Mesenchymal stem cell (in vitro differentiated cells and primary cell): ENCODE results near the gene MIF4GD.

Source experiments
- DNase-seq: peaks from one replicate; pipeline ENCODE4 v3.0.0-alpha.2; 2013
- H2AFZ ChIP-seq: one replicate; pipeline ENCODE4 v1.6.1; 2013; ENCODE audit warnings: low read depth, mild to moderate bottlenecking, control low read depth, inconsistent platforms, low read length, moderate library complexity
- H2AK5ac ChIP-seq: 2 replicates; pipeline ENCODE4 v1.6.1; 2013; ENCODE audit warnings: low read length, moderate library complexity, mild to moderate bottlenecking, inconsistent platforms; ENCODE audit not compliant: severe bottlenecking
- H2BK120ac ChIP-seq: one replicate; pipeline ENCODE4 v1.6.1; 2013; ENCODE audit warnings: low read depth, mild to moderate bottlenecking, inconsistent platforms, low read length, moderate library complexity
- H2BK12ac ChIP-seq, 2 experiments: one replicate each; pipeline ENCODE4 v1.6.1; 2013; ENCODE audit warnings: inconsistent platforms in 2 of 2, low read length in 2 of 2, mild to moderate bottlenecking in 2 of 2, moderate library complexity in 2 of 2, control low read depth in 1 of 2
- H2BK15ac ChIP-seq: one replicate; pipeline ENCODE4 v1.6.1; 2013; ENCODE audit warnings: mild to moderate bottlenecking, low read depth, inconsistent platforms; ENCODE audit not compliant: poor library complexity, severe bottlenecking
- H2BK5ac ChIP-seq: 2 replicates; pipeline ENCODE4 v1.6.1; 2013; ENCODE audit warnings: low read depth, mild to moderate bottlenecking, low read length, control low read depth, inconsistent platforms; ENCODE audit not compliant: poor library complexity, severe bottlenecking
- H3K14ac ChIP-seq, 2 experiments: one replicate each; pipeline ENCODE4 v1.6.1; 2013; ENCODE audit warnings: inconsistent platforms in 2 of 2, low read length in 2 of 2, control low read depth in 1 of 2, mild to moderate bottlenecking in 1 of 2, moderate library complexity in 1 of 2
- H3K18ac ChIP-seq, 2 experiments: one replicate each; pipeline ENCODE4 v1.6.1; 2013; ENCODE audit warnings: inconsistent platforms in 2 of 2, low read length in 2 of 2, control low read depth in 1 of 2, low read depth in 1 of 2, mild to moderate bottlenecking in 1 of 2
- H3K23ac ChIP-seq, 2 experiments: one replicate each; pipeline ENCODE4 v1.6.1; 2013; ENCODE audit warnings: inconsistent platforms in 2 of 2, low read length in 2 of 2, mild to moderate bottlenecking in 2 of 2, moderate library complexity in 2 of 2, control low read depth in 1 of 2
- H3K27ac ChIP-seq: 2 replicates; pipeline ENCODE4 v1.5.1; 2013; ENCODE audit warnings: mild to moderate bottlenecking, moderate library complexity, low read length, control low read depth, inconsistent platforms; ENCODE audit not compliant: poor library complexity, severe bottlenecking
- H3K27me3 ChIP-seq, 2 experiments: 2 replicates each; pipeline versions ENCODE4 v1.6.1 to v1.7.0; 2013; ENCODE audit warnings: low read length in 2 of 2, mild to moderate bottlenecking in 2 of 2, moderate library complexity in 2 of 2, control low read depth in 1 of 2, inconsistent platforms in 1 of 2; ENCODE audit not compliant: control insufficient read depth in 1 of 2, insufficient read depth in 1 of 2
- H3K36me3 ChIP-seq, 2 experiments: 2 replicates each; pipeline versions ENCODE4 v1.6.1 to v1.7.0; 2013; ENCODE audit warnings: low read length in 2 of 2, control low read depth in 1 of 2, inconsistent platforms in 1 of 2, low read depth in 1 of 2, mild to moderate bottlenecking in 1 of 2; ENCODE audit not compliant: insufficient read depth in 2 of 2, control insufficient read depth in 1 of 2
- H3K4ac ChIP-seq, 2 experiments: one replicate each; pipeline ENCODE4 v1.6.1; 2013; ENCODE audit warnings: inconsistent platforms in 2 of 2, low read length in 2 of 2, mild to moderate bottlenecking in 2 of 2, moderate library complexity in 2 of 2, control low read depth in 1 of 2, low read depth in 1 of 2
- H3K4me1 ChIP-seq: 2 replicates; pipeline ENCODE4 v1.6.1; 2013; ENCODE audit warnings: low read depth, low read length, control low read depth; ENCODE audit not compliant: control insufficient read depth, insufficient read depth
- H3K4me2 ChIP-seq: 2 replicates; pipeline ENCODE4 v1.6.1; 2013; ENCODE audit warnings: low read length, mild to moderate bottlenecking, inconsistent platforms; ENCODE audit not compliant: poor library complexity, severe bottlenecking
- H3K4me3 ChIP-seq, 2 experiments: 2 replicates each; pipeline versions ENCODE4 v1.5.1 to v1.7.0; 2013; ENCODE audit warnings: low read length in 2 of 2, mild to moderate bottlenecking in 2 of 2, control low read depth in 1 of 2, low read depth in 1 of 2; ENCODE audit not compliant: insufficient read depth in 1 of 2
- H3K79me1 ChIP-seq: replicated peaks from 2 replicates; pipeline ENCODE4 v1.6.1; 2013; ENCODE audit warnings: mild to moderate bottlenecking, control low read depth, low read length, inconsistent platforms; ENCODE audit not compliant: poor library complexity, severe bottlenecking
- H3K9ac ChIP-seq: 2 replicates; pipeline ENCODE4 v1.7.0; 2013; ENCODE audit warnings: mild to moderate bottlenecking, low read length, moderate library complexity
- H3K9me3 ChIP-seq: 2 replicates; pipeline ENCODE4 v1.7.0; 2013; ENCODE audit warnings: mild to moderate bottlenecking, low read length; ENCODE audit not compliant: control insufficient read depth
- H4K8ac ChIP-seq: one replicate; pipeline ENCODE4 v1.6.1; 2013; ENCODE audit warnings: inconsistent platforms, mild to moderate bottlenecking, low read length, moderate library complexity
- H4K91ac ChIP-seq: one replicate; pipeline ENCODE4 v1.6.1; 2013; ENCODE audit warnings: mild to moderate bottlenecking, low read length, inconsistent platforms
- WGBS: methylation state at CpG from one replicate; pipeline ENCODE4 v1.1.7; 2013; ENCODE audit warnings: mixed read lengths; 5-methylcytosine and 5-hydroxymethylcytosine counted together

Gene MIF4GD

GRCh38 chr17:75246404-75246803 is 24.6 kb downstream of the MIF4GD start:
- Histone ChIP-seq H4K8ac (no peak overlapping the region), H2AFZ (no peak overlapping the region), H3K14ac (no peak overlapping the region), H3K23ac (no peak overlapping the region), H4K91ac (no peak overlapping the region), H3K9ac (no peak overlapping the region), H3K27me3 (no peaks in the 10 kb centered on the region), H3K4ac (no peak overlapping the region), H2AK5ac (no peak overlapping the region), H3K36me3 (peaks cover 51 to 57% of the 10 kb centered on the region in 2 experiments), H2BK5ac (no peak overlapping the region), H3K18ac (no peak overlapping the region), H2BK12ac (no peak overlapping the region), H3K4me2 (no peak overlapping the region), H3K27ac (no peak overlapping the region), H2BK15ac (no peak overlapping the region), H3K4me1 (peaks cover 7% of the 10 kb centered on the region), H2BK120ac (no peak overlapping the region), H3K4me3 (no peak overlapping the region), H3K79me1 (peaks cover 38% of the 10 kb centered on the region), H3K9me3 (no peaks in the 10 kb centered on the region)
- 98% methylated on average over 12 of the region's 12 CpGs for WGBS
- no peak for DNase-seq

GRCh38 chr17:75245011-75245410 is 26.0 kb downstream of the MIF4GD start:
- Histone ChIP-seq H2AFZ (no peak overlapping the region), H2BK5ac (no peak overlapping the region), H4K91ac (no peak overlapping the region), H2BK12ac (no peak overlapping the region), H3K4me3 (no peak overlapping the region), H3K9me3 (no peaks in the 10 kb centered on the region), H3K9ac (no peak overlapping the region), H3K79me1 (peaks cover 35% of the 10 kb centered on the region), H3K14ac (no peak overlapping the region), H3K4me1 (peaks cover 3% of the 10 kb centered on the region), H3K23ac (no peak overlapping the region), H3K4ac (no peak overlapping the region), H2AK5ac (no peak overlapping the region), H3K36me3 (peaks cover 65 to 71% of the 10 kb centered on the region in 2 experiments), H4K8ac (no peak overlapping the region), H3K27ac (no peak overlapping the region), H2BK15ac (no peak overlapping the region), H3K18ac (no peak overlapping the region), H3K4me2 (no peak overlapping the region), H2BK120ac (no peak overlapping the region), H3K27me3 (no peaks in the 10 kb centered on the region)
- WGBS: 97% methylated on average over 6 of the region's 6 CpGs
- no peak for DNase-seq

GRCh38 chr17:75244133-75244866 is 26.7 kb downstream of the MIF4GD start:
- WGBS: 95% methylated on average over 21 of the region's 22 CpGs
- Histone ChIP-seq H3K4me1 (peaks cover 1% of the 10 kb centered on the region), H3K14ac (no peak overlapping the region), H2AK5ac (no peak overlapping the region), H3K9ac (no peak overlapping the region), H3K4me3 (no peak overlapping the region), H4K91ac (no peak overlapping the region), H3K4me2 (no peak overlapping the region), H2BK120ac (no peak overlapping the region), H3K36me3 (peaks cover 72 to 77% of the 10 kb centered on the region in 2 experiments), H2BK5ac (no peak overlapping the region), H3K4ac (no peak overlapping the region), H3K79me1 (peaks cover 30% of the 10 kb centered on the region), H3K18ac (no peak overlapping the region), H3K27ac (no peak overlapping the region), H3K27me3 (no peaks in the 10 kb centered on the region), H4K8ac (no peak overlapping the region), H2BK15ac (no peak overlapping the region), H2AFZ (no peak overlapping the region), H2BK12ac (no peak overlapping the region), H3K23ac (no peak overlapping the region), H3K9me3 (no peaks in the 10 kb centered on the region)
- no peak for DNase-seq

- peaks cover 28% of the 10 kb centered on the region for H3K79me1 ChIP-seq
- H3K4me2 ChIP-seq: no peak overlapping the region
These were observed 28.5 kb downstream of the MIF4GD start for GRCh38 chr17:75242461-75243042.

More at GRCh38 chr17:75242461-75243042, 28.5 kb downstream of the MIF4GD start:
- Histone ChIP-seq H3K4me1 (no peaks in the 10 kb centered on the region), H2AK5ac (no peak overlapping the region), H4K91ac (no peak overlapping the region), H3K14ac (no peak overlapping the region), H3K9ac (peak overlapping the region; percentile 2), H2BK120ac (no peak overlapping the region), H2AFZ (no peak overlapping the region), H2BK5ac (no peak overlapping the region), H3K27me3 (no peaks in the 10 kb centered on the region), H3K9me3 (no peaks in the 10 kb centered on the region), H3K18ac (no peak overlapping the region), H3K4ac (no peak overlapping the region), H3K23ac (no peak overlapping the region), H2BK12ac (no peak overlapping the region), H3K36me3 (peaks cover 89 to 91% of the 10 kb centered on the region in 2 experiments), H4K8ac (no peak overlapping the region), H3K4me3 (no peak overlapping the region), H2BK15ac (no peak overlapping the region), H3K27ac (no peak overlapping the region)
- WGBS: 93% methylated on average over 12 of the region's 17 CpGs
- no peak for DNase-seq
